Tibial nerve (tissue), 4 donors: ENCODE results near the gene SLC5A10. TPM values are rescaled to one million over a fixed set of nuclear protein-coding genes. Genes with fewer than 3 reads are reported as not detected.

ENCODE experiments used
- DNase-seq, 2 donors: peaks; one replicate each; pipeline ENCODE4 v3.0.0-alpha.2; 2019; ENCODE audit warnings: low spot score in 2 of 2
- H3K27ac ChIP-seq, 4 donors: fragments of 200-600 bp; sonication (generic) in 3 of 4; one replicate each; pipeline ENCODE4 v1.5.1; 2017 to 2019; ENCODE audit warnings: mild to moderate bottlenecking in 1 of 4
- H3K27me3 ChIP-seq, 2 donors: fragments of 200-600 bp; sonication (generic) in 1 of 2; one replicate each; pipeline versions ENCODE4 v1.5.1 to v1.6.0; 2017 to 2019
- H3K36me3 ChIP-seq, 3 donors: fragments of 200-600 bp; sonication (generic); one replicate each; pipeline ENCODE4 v1.5.1; 2018 to 2019
- H3K4me1 ChIP-seq, 4 donors: fragments of 200-600 bp; sonication (generic) in 3 of 4; one replicate each; pipeline ENCODE4 v1.5.1; 2017 to 2019
- H3K4me3 ChIP-seq, 4 donors: fragments of 200-600 bp; sonication (generic) in 3 of 4; one replicate each; pipeline ENCODE4 v1.5.1; 2017 to 2019; ENCODE audit warnings: mild to moderate bottlenecking in 1 of 4, moderate library complexity in 1 of 4
- H3K9me3 ChIP-seq, 4 donors: fragments of 200-600 bp; sonication (generic) in 3 of 4; one replicate each; pipeline ENCODE4 v1.5.1; 2017 to 2019
- CTCF ChIP-seq, 5 experiments: fragments of 200-600 bp in 3 of 5; fragments of 450-650 bp in 2 of 5; sonication (generic) in 3 of 5; IDR thresholded peaks; one replicate each; pipeline ENCODE4 v1.5.1; 2016 to 2019; ENCODE audit warnings: antibody characterized with exemption in 5 of 5, mild to moderate bottlenecking in 3 of 5, moderate library complexity in 2 of 5
- EP300 ChIP-seq, 2 donors: sonication (generic); formaldehyde crosslinking; IDR thresholded peaks; one replicate each; pipeline ENCODE4 v1.6.1; 2017; ENCODE audit warnings: antibody characterized with exemption in 2 of 2, mild to moderate bottlenecking in 1 of 2
- POLR2A ChIP-seq, 2 donors: fragments of 450-650 bp; IDR thresholded peaks; one replicate each; pipeline ENCODE4 v1.6.1; 2017; ENCODE audit warnings: antibody characterized with exemption in 2 of 2, mild to moderate bottlenecking in 2 of 2, moderate library complexity in 2 of 2
- WGBS, 2 donors: methylation state at CpG; one replicate each; pipeline ENCODE4 v1.1.5; 2018; 5-methylcytosine and 5-hydroxymethylcytosine counted together
- total RNA-seq, 4 donors: library from RNA; depleted of rRNA; stranded (reverse); fragments of >200 nt; gene quantifications; one replicate each; pipeline ENCODE4 v1.1.0, GENCODE V29; 2016

SLC5A10 gene
- total RNA-seq, 4 donors from 2014 or later: not detected

GRCh38 chr17:18988546-18989173 lies 36.7 kb downstream of the SLC5A10 start:
- no peaks in the 10 kb centered on the region for H3K9me3 ChIP-seq
- no peak for DNase-seq
- TF ChIP-seq EP300 (IDR thresholded peaks at IDR 0.05) (no peak), CTCF (IDR thresholded peaks at IDR 0.05) (no peak), POLR2A (IDR thresholded peaks at IDR 0.05) (no peak)
- H3K27ac ChIP-seq: peak overlapping the region in 1 of 4 donors; percentile 34
- H3K4me1 ChIP-seq: peaks cover 0 to 5% (median 0%) of the 10 kb centered on the region in 4 donors
- WGBS, 2 donors: 81 to 90% methylated on average over 6 to 7 of the region's 9 CpGs
- no peaks in the 10 kb centered on the region for H3K27me3 ChIP-seq
- H3K4me3 ChIP-seq: no peak overlapping the region
- H3K36me3 ChIP-seq: no peaks in the 10 kb centered on the region

- peaks cover 0 to 12% (median 0%) of the 10 kb centered on the region in 4 donors for H3K9me3 ChIP-seq
- WGBS, 2 donors: 96 to 97% methylated on average over 4 to 6 of the region's 6 CpGs
- no peaks in the 10 kb centered on the region for H3K27me3 ChIP-seq
- no peak overlapping the region for H3K4me3 ChIP-seq
- DNase-seq: no peak
- TF ChIP-seq EP300 (IDR thresholded peaks at IDR 0.05) (no peak), CTCF (IDR thresholded peaks at IDR 0.05) (no peak), POLR2A (IDR thresholded peaks at IDR 0.05) (no peak)
- H3K4me1 ChIP-seq: peaks cover 0 to 5% (median 0%) of the 10 kb centered on the region in 4 donors
- H3K27ac ChIP-seq: no peak overlapping the region
- no peaks in the 10 kb centered on the region for H3K36me3 ChIP-seq
Measured at GRCh38 chr17:18990331-18990730, 38.4 kb downstream of the SLC5A10 start.

- Histone ChIP-seq H3K9me3 (peaks cover 0 to 26% (median 0%) of the 10 kb centered on the region in 4 donors), H3K27ac (no peak overlapping the region), H3K27me3 (no peaks in the 10 kb centered on the region), H3K4me1 (peaks cover 0 to 5% (median 0%) of the 10 kb centered on the region in 4 donors), H3K4me3 (no peak overlapping the region), H3K36me3 (no peaks in the 10 kb centered on the region)
- TF ChIP-seq POLR2A (IDR thresholded peaks at IDR 0.05): no peak
- TF ChIP-seq CTCF (IDR thresholded peaks at IDR 0.05): no peak
- no peak for TF ChIP-seq EP300 (IDR thresholded peaks at IDR 0.05)
- 86 to 94% methylated on average over 12 to 18 of the region's 20 CpGs for WGBS, 2 donors
- DNase-seq: no peak
Measured at GRCh38 chr17:18991531-18992315, 39.8 kb downstream of the SLC5A10 start.

- Histone ChIP-seq H3K36me3 (no peaks in the 10 kb centered on the region), H3K4me1 (peaks cover 0 to 5% (median 0%) of the 10 kb centered on the region in 4 donors), H3K9me3 (peaks cover 0 to 26% (median 0%) of the 10 kb centered on the region in 4 donors), H3K4me3 (no peak overlapping the region), H3K27me3 (no peaks in the 10 kb centered on the region), H3K27ac (no peak overlapping the region)
- DNase-seq: no peak
- WGBS, 2 donors: 75 to 78% methylated on average over 16 to 19 of the region's 22 CpGs
- no peak for TF ChIP-seq EP300 (IDR thresholded peaks at IDR 0.05)
- no peak for TF ChIP-seq POLR2A (IDR thresholded peaks at IDR 0.05)
- no peak for TF ChIP-seq CTCF (IDR thresholded peaks at IDR 0.05)
Measured at GRCh38 chr17:18992454-18993130, 40.6 kb downstream of the SLC5A10 start.
